ENCODE data around the gene SF1. TPM values are rescaled to one million over a fixed set of nuclear protein-coding genes. Genes with fewer than 3 reads are reported as not detected.

Gene SF1
- total RNA-seq, 1 donor from 2014 or later = 120 TPM

DNA sequence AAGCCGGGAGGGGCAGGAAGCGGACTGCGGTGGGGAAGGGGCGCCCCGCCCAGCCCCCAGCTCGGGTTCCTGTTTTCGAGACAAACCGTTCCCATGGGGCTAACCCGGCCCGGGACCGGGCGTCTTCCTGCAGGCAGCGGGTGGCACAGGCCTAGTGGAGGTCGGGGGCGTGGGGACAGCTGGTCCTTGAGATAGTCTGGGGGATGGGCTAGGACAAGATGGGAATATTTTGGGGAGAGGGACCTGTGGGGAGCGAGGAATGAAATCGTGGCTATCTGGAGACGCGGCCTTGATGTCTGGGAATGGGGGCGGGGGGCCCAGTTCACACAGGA, 33.2 kb downstream of the SF1 start:
- peak; percentile 43 for DNase-seq (ENCODE audit: low spot score)

DNA sequence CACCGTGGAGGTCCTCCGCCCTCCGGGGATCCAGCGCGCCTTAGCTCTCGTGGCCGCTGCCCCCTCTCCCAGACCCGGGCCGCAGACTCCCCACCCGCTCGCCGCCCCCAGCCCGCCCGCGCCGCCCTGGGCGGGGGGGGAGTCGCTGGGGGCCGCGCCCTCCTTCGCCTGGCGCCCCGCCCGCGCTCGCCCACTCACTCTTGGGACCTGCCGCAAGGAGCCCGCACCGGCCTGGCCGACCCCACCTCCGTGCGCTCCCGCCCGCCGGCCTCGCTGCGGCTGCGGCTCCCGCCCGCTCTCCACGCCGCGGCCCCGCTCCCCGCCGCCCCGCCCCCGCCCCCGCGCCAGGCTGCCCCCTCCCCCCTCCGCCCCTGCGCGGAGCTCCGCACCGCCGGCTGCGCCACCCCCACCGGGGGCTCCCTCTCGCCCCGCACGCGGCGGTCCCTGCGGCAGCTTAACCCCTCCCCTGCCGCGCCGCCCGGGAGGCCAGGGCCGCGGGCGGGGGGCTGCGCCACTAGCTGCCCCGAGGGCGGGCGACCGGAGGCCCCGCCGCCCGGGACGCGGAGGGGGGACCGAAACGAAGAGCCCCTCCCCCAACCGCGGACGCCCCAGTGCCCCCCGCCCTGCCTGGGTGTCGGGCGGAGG, 33.7 kb downstream of the SF1 start:
- DNase-seq (ENCODE audit: low spot score) = no peak

DNA sequence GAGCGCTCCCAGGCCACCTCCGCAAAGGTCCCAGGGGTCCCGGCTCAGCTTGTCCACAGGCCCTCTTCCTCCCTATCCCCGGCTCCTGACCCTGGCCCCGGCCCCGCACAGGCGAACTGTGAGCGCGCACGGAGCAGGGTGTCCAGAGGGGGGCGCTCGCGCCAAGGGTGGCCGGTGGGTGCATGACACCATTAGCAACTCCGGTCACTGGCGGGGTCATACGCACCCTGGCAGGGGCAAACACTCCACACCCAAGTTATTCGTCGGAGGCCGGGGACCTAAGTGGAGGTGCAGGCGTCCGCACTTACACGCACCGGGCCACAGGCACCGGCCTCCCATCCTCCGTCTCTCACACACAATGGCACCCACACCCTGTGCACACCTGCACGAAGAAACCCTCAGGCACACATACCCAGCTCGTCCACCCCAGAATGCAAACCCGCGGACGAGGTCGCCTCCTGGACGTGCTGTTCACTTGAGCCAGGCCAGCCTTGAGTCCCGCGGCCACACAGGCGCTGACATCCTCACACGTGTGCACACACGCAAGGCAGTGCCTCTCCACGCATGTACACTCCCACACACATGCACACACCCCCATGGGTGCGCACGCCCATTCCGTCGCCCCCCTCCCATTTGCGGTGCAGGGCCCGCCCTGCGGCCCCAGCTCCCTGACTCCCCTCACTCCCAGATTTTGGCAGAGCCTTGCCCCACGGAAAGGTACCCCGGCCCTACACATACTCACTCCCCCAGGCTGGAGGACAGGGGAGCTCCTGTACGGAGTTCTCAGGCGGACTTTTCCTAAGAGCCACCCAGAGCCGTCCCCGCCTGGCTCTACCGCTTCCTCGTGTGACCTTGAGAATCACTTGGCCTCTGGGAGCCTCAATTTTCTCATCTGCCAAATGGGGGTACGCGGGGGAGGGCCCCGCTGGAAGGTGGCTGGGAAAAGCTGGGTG, 34.5 kb downstream of the SF1 start, which contains the start of gene RASGRP2:
TSS of gene RASGRP2 (minus strand) at position 552 of the 953 bp plus-strand sequence. CDS start 1,276 bp downstream, outside the sequence.
- peak; percentile 39 for DNase-seq (ENCODE audit: low spot score)

- peak; percentile 42 for DNase-seq (ENCODE audit: low spot score)
Measured at GRCh38 chr11:64742889-64743590, 35.3 kb downstream of the SF1 start.

DNA sequence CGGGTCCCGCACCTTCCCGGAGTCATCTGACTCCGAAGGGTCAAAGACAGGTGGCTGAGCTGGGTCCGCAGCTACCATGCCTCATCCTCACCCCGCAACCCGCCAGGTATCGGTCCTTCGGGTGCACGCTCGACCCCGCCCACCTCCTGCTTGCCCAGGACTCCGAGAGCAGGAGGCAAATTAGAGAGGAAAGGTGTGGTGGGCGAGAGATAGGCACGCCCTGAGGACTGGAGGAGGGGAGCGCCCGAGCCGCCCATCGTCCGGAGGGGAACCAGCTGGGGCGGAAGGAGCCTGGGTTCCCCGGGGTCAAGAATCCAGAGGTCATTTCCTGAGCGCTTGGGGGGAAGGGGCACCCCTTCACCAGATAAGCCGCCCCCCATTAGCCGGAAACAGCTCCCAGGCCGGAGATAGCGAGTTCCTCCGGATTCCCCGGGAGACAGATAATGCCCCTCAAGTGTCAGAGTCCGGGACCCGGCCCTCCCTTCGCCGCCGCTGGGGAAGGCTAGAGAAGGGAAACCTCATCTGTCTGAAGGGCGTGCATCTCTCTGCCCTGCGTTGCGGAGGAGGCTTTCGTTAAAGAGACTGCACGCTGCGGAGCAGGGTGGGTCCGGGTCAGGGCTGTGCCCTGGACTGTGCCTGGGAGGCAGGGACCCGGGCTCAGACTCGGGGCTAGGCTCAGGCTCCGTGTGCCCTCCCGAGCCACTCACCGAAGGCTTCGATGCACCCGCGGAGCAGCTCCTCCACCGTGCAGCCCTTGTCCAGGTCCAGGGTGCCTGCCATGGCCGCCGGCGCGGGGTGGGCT, 36.1 kb downstream of the SF1 start:
- no peak for DNase-seq (ENCODE audit: low spot score)

DNA sequence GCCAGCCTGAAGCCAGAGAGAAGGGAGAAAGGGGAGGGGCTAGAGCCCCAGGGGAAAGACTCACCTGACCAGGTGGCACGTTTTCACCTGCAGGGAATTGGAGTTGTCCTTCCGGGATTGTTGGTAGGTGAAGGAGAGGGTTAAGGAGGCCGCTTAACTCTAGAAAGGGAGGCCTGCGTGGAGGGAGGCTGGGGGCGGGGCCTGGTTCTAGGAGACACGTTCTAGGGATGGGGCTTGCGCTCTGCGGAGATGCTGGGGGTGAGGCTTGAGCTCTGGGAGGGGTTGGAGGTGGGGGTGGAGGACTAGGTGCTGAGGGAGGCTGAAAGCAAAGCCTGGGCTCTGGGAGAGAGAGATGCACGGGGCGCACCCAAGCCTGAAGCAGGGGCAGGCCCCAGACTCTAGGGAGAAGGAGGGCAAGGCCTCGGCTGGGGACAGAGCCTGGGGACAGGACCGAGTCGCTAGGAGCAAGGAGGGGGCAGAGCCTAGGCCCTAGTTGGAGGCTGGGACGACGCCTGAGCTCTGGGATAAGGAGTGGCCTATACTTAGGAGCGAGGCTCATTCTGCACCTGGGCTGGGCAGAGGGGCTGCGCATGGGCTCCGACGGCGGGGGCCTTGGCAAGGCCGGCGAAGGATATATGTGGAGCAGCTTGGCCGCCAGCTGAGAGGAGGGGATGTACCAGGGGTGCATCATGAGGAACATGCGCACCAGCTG, 36.8 kb downstream of the SF1 start:
- no peak for DNase-seq (ENCODE audit: low spot score)

DNA sequence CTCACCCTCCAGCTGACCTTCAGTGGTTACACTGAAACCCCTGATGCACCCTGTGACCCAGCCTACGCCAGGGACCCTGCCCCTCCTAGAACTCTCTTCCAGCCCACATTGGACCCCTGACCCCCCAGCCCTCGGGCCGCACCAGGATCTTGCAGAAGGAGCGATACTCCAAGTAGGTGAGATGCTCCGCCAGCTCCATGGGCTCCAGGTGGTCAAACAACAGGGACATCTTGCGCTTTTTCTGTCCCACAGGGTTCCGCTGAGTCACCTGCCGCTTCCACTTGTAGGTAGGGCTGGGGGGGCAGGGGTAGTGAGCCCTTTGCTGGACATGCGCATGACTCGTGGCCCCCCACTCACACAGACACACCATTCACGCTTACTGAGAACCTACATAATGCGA, 38.5 kb downstream of the SF1 start:
- no peak for DNase-seq (ENCODE audit: low spot score)

DNA sequence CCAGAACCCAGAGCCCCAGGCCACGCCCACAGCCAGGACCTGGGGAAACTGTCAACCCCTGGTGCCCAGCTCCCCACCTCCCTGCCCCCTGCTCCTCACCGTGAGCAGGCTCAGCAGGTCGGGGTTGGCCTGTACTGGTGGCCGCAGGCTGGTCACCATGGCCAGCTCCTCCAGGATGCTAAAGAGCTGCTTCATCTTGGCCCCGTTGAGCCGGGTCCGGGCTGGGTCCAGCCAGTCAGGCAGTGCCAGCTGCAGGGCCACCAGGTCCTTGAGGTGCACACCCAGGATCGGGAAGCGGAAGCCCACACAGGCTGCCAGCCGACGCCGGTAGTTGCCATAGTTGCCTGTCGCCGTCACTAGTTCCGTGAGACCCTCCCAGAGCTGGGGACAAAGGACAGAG, 41.7 kb downstream of the SF1 start:
- DNase-seq (ENCODE audit: low spot score) = no peak

DNA sequence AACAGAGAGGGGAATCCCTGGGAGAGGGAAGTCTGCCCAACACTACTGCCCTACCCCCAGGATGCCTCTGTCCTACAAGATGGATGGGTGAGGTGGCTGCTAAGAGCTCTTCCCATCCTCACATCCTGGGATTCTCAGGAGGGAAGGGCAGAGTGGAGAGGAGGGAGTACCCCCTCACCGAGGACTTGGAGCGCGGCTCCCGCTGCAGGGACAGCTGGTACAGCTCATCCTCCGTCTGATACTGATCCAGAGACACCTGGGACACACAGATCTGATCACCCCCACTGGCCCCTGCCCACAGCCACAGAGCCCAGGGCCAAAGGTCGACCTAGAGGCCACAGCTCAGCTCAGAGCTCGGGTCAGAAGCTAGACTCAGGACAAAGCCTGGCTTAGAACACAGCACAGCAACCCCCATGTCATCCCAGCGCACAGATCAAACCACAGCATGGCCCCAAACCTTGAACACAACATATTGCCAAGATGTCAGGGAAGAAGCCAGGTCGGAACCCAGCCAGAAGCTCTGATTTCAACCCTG, 42.5 kb downstream of the SF1 start:
- no peak for DNase-seq (ENCODE audit: low spot score)

DNA sequence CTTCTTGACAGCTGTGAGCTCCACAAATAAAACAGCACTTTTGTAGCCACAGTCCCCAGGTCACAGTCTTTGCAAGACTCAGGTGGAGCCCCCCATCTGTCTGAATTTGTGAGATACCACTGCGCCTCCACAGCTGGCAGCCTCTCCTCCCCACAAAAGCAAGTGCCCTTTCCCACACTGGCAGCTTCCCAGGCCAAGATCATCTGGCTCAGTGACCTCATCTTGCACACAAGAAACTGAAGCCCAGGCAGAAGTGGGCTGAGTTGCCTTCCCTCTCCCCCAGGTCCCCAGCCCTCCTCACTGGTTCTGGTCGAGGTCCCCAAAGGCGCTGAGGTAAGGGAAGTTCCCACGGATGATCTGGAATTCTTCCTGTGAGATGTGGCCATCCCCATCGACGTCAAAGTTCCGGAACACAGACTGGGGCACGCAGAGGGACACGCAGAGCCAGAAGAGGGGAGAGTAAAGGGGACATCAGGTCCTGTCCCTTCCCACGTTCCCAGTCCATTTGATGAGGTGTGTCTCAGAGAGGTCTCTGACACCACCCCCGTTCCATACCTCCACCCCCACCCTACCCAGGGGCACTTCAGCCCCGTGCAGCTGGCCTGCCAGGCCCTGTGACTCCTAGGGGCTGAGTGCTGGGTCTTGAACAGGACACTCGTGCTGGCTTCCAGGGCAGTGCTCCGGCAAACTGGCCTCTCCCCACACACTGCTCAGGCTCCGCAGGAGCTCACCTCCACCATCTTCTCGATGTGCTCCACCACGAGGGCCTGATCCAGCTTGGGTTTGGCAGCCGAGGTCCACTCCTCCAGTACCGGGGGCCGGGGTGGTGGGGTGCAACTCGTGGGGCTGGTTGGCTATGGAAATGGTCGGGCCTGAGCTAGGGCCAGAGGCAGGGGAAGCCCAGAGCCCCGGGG, 43.3 kb downstream of the SF1 start:
- DNase-seq (ENCODE audit: low spot score) = no peak

- DNase-seq (ENCODE audit: low spot score) = no peak
Measured at GRCh38 chr11:64731601-64732000, 46.7 kb downstream of the SF1 start.

DNA sequence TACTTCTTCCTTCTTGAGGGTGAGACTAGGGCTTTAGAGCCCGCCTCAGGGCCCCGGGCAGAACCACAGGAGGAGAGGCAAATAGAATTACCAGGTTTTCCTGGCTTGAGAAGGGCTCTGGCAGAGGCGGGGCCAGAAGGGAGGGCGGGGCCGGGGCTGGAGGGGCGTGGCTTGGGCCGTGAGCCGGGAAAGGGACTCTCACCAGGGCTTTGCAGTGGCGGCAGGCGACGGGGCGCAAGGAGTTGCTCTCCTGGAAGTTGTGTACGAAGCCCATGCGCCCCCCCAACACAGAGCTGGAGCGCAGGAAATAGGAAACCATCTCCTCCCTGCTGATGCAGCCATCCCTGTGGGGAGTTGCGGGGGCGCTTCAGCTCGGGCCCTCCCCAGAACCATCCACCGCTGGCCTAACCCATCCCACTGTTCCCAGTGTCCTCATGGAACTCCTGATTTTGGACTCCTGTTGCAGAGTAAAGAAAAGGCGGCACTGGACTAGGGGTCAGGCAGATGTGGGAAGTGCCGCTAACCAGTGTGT, 48.4 kb downstream of the SF1 start:
- no peak for DNase-seq (ENCODE audit: low spot score)

DNA sequence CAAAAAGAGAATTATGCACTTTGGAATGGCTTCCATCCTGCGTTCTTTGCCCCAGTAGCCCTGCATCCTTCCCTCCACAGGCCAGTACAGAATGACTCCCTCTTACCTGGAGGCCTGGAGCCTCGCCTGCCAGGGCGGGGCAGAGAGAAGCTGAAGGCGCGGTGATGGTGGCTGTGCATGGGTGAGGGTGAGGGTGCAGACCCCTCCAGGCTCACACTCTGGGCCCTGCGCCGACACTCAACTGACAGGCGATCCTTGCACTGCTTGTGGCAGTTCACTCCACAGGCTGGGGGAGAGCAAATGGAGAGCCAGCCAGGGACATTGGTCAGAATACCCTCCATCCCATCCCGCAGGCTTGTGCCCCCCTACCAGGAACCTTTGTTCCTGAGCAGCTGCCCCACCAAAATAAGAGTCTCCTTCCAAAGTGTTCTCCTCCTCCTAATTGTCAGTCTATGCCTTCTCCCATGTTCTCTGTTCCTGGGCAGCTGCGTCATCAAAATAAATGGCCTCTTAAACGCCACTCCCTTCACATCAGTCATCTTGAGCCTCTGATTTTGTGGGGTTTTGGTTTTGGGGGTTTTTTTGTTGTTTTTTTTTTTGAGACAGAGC, 49.5 kb downstream of the SF1 start:
- DNase-seq (ENCODE audit: low spot score) = no peak

- no peak for DNase-seq (ENCODE audit: low spot score)
Measured at GRCh38 chr11:64726867-64727530, 51.3 kb downstream of the SF1 start.

DNA sequence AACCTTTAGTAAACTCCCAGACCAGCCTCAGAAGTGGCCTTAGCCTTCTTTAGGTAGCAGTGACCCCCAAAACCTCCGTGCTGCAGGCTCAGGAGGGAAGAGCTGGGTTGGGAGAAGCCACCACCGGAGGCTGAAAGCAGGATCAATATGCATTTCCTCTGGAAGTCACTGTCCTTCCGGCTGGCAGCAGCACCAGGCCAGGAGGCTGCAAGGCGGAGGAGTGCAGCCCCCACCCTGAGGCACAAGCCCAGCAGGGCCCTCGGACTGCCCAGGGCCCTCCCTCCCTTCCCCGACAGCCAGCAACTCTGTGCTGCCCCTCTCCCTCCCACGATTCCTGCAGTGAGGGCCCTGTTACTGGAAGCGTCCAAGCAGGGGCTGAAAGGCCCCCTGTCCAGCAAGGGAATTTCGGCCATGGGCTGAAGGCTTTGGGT, 52.1 kb downstream of the SF1 start:
- DNase-seq (ENCODE audit: low spot score) = no peak

DNA sequence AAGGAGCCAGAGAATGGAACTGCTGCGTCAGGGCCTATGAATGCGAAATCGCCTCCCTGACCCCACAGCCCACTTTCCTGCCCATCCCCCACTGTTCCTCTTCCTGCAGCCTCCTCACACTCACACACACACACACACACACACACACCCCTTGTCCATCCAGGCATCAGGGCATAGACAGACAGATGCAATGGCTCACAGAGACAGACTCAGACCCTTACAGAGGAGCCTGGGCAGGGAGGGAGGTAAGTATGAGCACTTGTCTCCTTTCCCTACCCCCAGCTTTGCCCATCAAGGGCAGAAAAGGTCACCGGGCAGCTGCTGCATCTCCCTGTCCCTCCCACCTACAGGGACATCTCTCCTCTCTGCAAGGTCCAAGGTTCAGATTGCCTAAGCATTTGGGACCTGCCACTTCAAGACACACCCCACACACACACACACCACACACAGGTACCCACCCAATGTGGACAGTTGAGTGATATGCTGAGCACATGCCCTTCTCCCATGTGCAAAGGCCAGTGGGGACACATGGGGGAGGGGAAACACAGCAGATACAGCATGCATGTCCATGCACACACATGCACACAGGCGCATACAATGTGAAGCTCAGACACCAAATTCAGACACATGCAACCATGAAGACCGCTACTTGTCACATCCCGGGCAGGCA, 53.3 kb downstream of the SF1 start:
- DNase-seq (ENCODE audit: low spot score) = no peak
